Measurements from ENCODE around the gene RALGPS1.
A peak's percentile ranks its signal among the peaks of the same experiment; 100 is the strongest.

Gene RALGPS1, protein sequence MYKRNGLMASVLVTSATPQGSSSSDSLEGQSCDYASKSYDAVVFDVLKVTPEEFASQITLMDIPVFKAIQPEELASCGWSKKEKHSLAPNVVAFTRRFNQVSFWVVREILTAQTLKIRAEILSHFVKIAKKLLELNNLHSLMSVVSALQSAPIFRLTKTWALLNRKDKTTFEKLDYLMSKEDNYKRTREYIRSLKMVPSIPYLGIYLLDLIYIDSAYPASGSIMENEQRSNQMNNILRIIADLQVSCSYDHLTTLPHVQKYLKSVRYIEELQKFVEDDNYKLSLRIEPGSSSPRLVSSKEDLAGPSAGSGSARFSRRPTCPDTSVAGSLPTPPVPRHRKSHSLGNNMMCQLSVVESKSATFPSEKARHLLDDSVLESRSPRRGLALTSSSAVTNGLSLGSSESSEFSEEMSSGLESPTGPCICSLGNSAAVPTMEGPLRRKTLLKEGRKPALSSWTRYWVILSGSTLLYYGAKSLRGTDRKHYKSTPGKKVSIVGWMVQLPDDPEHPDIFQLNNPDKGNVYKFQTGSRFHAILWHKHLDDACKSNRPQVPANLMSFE

GRCh38 chr9:126914458-126915280 lies at the start of gene RALGPS1:
Gene RALGPS1, plus strand, starts transcription at chr9:126914782. Its CDS starts 47,508 bp downstream, at chr9:126962290.
- TF ChIP-seq CTCF (conservative IDR thresholded peaks at IDR 0.05; ENCODE audit: low read length), result no peak
- peak; percentile 95 for DNase-seq (ENCODE audit: low read depth)
- peak within 1 kb of the TSS; percentile 41 for H3K4me3 ChIP-seq (ENCODE audit: low read length)

DNA sequence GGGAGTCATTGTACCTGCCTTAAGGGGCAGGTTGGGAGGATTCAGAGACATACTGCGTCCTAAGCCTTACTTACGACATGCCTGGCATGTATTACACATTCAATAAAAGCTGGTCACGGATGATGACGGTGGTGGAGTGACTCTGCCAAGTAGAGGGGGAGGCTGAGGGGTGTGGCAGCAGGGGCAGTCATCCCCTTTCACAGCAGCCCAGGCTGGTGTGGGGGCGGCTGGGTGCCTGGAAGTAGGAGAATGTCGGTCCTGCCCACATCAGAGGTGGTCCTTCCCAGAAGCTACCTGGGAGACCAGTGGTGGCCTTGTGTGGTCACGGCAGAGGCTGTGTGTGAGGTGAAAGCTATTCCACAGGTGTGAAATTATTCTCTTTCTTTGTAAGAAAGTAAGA lies 45.2 kb upstream of the RALGPS1 start:
- DNase-seq (ENCODE audit: low read depth), result no peak
- no peak for TF ChIP-seq CTCF (conservative IDR thresholded peaks at IDR 0.05; ENCODE audit: low read length)
- H3K4me3 ChIP-seq (ENCODE audit: low read length), result no peak overlapping the region

DNA sequence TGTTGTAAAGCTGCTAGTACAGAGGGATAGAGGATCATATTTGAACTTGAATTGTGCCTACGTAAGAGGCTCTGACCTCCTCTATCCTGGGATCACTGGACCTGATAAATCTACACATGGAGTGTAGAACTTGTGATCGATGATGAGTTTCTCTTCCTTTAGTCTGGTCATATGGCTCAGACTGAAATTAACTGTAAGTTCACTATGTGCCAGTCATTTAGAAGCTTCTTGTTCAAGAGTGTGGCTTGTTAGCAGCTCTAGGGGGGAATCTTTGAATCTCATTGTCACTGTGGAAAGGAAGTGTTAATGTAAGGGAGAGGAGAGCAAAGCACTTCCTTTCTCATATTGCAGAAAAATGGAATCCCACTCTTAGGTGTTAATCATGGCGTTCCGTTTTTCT lies 42.1 kb upstream of the RALGPS1 start:
- DNase-seq (ENCODE audit: low read depth), result no peak
- no peak overlapping the region for H3K4me3 ChIP-seq (ENCODE audit: low read length)
- TF ChIP-seq CTCF (conservative IDR thresholded peaks at IDR 0.05; ENCODE audit: low read length), result no peak

GRCh38 chr9:126874546-126875314 lies 39.9 kb upstream of the RALGPS1 start:
- no peak for DNase-seq (ENCODE audit: low read depth)
- no peak for TF ChIP-seq CTCF (conservative IDR thresholded peaks at IDR 0.05; ENCODE audit: low read length)

DNA sequence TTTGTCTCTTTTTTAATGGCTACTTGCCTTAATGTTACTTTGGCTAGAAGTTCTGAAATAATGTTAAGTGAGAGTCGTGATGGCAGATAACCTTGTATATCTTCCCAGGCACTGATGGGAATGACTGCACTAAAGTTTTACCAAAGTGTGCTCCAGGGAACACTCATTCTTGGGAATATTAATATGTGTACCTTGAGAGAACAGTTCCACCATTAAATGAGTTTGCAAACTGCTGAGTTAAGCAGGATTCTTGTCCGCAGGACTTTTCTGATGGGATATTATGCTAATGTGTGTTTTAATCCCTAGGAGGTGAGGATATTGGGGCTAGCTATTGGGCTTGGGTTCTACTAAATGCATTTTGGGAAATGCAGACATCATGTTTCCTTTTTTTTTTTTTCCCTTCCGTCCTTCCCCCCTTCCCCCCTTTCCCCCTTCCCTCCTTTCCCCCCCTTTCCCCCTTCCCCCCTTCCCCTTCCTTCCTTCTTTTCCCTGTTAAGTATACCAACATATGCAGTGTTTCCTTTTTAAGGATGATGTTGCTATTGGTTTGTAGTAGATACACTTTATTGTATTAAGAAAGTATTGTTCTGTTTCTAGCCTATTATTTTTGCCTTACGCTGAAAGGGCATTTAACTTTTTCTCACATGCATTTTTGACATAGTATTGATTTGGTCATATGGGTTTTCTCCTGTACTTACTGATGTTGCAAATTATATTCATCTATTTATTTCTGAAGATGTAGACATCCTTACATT lies 38.6 kb upstream of the RALGPS1 start:
- DNase-seq (ENCODE audit: low read depth), result no peak
- H3K4me3 ChIP-seq (ENCODE audit: low read length), result no peak overlapping the region
- no peak for TF ChIP-seq CTCF (conservative IDR thresholded peaks at IDR 0.05; ENCODE audit: low read length)

More at GRCh38 chr9:126874546-126875314, 39.9 kb upstream of the RALGPS1 start:
- no peak overlapping the region for H3K4me3 ChIP-seq (ENCODE audit: low read length)

DNA sequence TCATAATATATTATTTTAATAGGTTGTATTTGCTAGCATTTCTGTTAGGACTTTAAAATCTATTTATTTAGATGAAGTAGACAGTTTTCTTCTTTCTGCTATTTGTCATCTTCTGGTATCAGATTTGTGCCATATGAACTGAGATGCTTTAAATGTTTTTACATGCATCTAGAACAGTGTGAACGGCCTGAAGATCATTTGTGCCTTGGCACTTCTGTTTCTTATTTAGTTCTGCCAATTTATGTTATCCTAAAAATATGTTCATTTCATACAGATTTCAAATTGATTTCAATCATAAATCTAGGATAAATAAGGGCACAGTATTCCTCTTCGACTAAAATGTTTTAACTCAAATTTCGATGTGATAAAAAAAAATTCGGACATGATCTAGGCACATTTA lies 38.1 kb upstream of the RALGPS1 start:
- H3K4me3 ChIP-seq (ENCODE audit: low read length), result no peak overlapping the region
- TF ChIP-seq CTCF (conservative IDR thresholded peaks at IDR 0.05; ENCODE audit: low read length), result no peak
- no peak for DNase-seq (ENCODE audit: low read depth)
